ENCODE results near the gene AKNAD1. TPM values are rescaled to one million over a fixed set of nuclear protein-coding genes. Genes with fewer than 3 reads are reported as not detected.

The AKNAD1 gene
- total RNA-seq, 4 donors from 2014 or later, result 0.29 to 23.3 (median 0.98) TPM; not detected in 1

DNA sequence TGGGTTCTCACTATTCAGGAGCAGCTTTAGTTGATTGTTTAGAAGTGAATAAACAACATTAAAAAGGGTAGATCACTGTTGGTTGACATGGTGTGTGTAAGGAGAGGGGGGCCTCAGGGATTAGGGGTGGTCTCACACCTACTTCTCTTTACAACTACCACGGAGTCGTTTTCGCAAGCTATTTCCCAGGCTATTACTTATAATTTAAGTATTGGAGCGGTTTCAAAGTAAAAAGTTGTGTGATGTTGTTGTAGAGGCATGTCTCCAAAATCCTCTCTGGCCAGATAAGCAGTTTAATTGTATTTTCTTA, 21.2 kb upstream of the AKNAD1 start:
- H3K4me1 ChIP-seq, result no peaks in the 10 kb centered on the region
- no peaks in the 10 kb centered on the region for H3K27me3 ChIP-seq
- intact Hi-C loops (cut with DNase I; ENCODE audit: low total_unique reads), result no loop called here
- H3K27ac ChIP-seq, result peak overlapping the region; percentile 66 to 78
- H3K9me3 ChIP-seq, result no peaks in the 10 kb centered on the region
- DNase-seq, result no peak
- peak overlapping the region; percentile 46 to 80 for H3K4me3 ChIP-seq
- TF ChIP-seq POLR2A (IDR thresholded peaks at IDR 0.05), result no peak
- TF ChIP-seq CTCF (IDR thresholded peaks at IDR 0.05), result no peak
- no peaks in the 10 kb centered on the region for H3K36me3 ChIP-seq

DNA sequence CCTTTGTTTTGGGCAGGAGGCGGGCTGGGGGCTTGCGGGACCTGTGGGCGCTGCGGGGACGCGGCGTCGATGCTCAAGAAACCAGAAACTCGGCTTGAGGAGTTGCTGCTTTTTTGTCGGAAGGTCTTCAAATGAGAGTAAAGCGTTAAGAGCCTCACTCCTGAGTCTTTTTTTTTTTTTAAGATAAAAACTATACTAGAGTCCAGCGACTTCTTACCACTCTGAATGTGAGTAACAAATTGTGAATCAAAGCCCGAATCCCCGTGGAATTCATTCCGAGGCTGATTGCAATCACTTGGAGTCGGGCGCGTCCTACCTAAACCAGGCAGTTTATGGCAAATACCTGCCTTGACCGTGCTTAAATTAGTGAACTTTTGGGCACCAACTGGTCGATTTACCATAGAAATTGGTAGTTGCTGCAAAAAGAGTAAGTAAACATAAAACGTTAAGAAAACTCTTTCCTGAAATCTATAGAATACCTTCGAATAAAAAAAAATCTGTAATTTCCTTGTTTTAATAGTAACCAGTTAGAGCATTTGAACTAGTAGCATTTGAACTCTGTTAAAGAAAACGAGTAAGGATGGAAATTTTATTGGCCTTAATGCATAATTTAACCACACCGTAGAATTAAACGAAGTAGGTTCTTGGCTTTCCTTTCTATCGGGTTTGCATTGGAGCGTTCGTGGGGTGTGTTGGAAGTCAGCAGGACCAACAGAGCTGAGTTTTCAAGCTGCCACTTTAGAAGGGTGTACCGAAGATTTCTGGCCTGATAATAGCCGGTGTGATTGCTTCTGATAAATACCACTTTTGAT, 20.7 kb upstream of the AKNAD1 start:
- no peaks in the 10 kb centered on the region for H3K27me3 ChIP-seq
- peak overlapping the region; percentile 66 to 78 for H3K27ac ChIP-seq
- intact Hi-C loops (cut with DNase I; ENCODE audit: low total_unique reads), result no loop called here
- no peak for TF ChIP-seq POLR2A (IDR thresholded peaks at IDR 0.05)
- TF ChIP-seq CTCF (IDR thresholded peaks at IDR 0.05), result no peak
- peak overlapping the region; percentile 46 to 80 for H3K4me3 ChIP-seq
- DNase-seq, result no peak
- H3K4me1 ChIP-seq, result no peaks in the 10 kb centered on the region
- H3K9me3 ChIP-seq, result no peaks in the 10 kb centered on the region
- no peaks in the 10 kb centered on the region for H3K36me3 ChIP-seq

- TF ChIP-seq CTCF (IDR thresholded peaks at IDR 0.05) (no peak), POLR2A (IDR thresholded peaks at IDR 0.05) (no peak)
- DNase-seq, result no peak
- Histone ChIP-seq H3K4me3 (no peak overlapping the region), H3K9me3 (no peaks in the 10 kb centered on the region), H3K27ac (no peak overlapping the region), H3K36me3 (no peaks in the 10 kb centered on the region), H3K4me1 (no peaks in the 10 kb centered on the region), H3K27me3 (no peaks in the 10 kb centered on the region)
- intact Hi-C loops (cut with DNase I; ENCODE audit: low total_unique reads), result no loop called here
Observed at GRCh38 chr1:108871050-108871724, 14.3 kb upstream of the AKNAD1 start.

GRCh38 chr1:108865316-108865910, 8.5 kb upstream of the AKNAD1 start:
- intact Hi-C loops (cut with DNase I; ENCODE audit: low total_unique reads), result no loop called here
- H3K27me3 ChIP-seq, result no peaks in the 10 kb centered on the region
- TF ChIP-seq CTCF (IDR thresholded peaks at IDR 0.05) (no peak), POLR2A (IDR thresholded peaks at IDR 0.05) (no peak)
- no peaks in the 10 kb centered on the region for H3K9me3 ChIP-seq
- H3K36me3 ChIP-seq, result no peaks in the 10 kb centered on the region
- DNase-seq, result no peak
- no peak overlapping the region for H3K4me3 ChIP-seq
- no peak overlapping the region for H3K27ac ChIP-seq
- H3K4me1 ChIP-seq, result no peaks in the 10 kb centered on the region

DNA sequence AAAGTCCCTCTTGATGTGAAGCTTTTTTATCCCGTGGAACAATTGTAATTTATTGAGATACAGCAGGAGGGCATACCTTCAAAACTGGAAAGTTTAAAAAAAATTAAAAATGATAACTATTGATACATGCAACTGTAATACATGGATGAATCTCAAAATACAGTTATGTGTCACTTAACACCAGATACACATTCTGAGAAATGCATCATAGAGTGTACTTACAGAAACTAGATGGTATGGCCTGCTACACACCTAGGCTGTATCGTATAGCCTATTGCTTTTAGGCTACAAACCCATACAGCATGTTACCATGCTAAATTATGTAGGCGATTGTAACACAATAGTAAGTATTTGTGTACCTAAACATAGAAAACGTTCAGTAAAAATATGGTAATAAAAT, 7.1 kb upstream of the AKNAD1 start:
- Histone ChIP-seq H3K27me3 (no peaks in the 10 kb centered on the region), H3K36me3 (no peaks in the 10 kb centered on the region), H3K4me3 (no peak overlapping the region), H3K27ac (no peak overlapping the region), H3K9me3 (no peaks in the 10 kb centered on the region), H3K4me1 (no peaks in the 10 kb centered on the region)
- TF ChIP-seq CTCF (IDR thresholded peaks at IDR 0.05) (no peak), POLR2A (IDR thresholded peaks at IDR 0.05) (no peak)
- intact Hi-C loops (cut with DNase I; ENCODE audit: low total_unique reads), result no loop called here
- no peak for DNase-seq

Data from uterus (tissue), 4 donors.